ENCODE data around the gene MYO1F.

MYO1F gene

GRCh38 chr19:8489561-8490394, 87.5 kb downstream of the MYO1F start:
- DNase-seq = no peak

GRCh38 chr19:8488365-8488764, 88.9 kb downstream of the MYO1F start:
- no peak for DNase-seq

- DNase-seq = no peak
These were observed 89.9 kb downstream of the MYO1F start for GRCh38 chr19:8487137-8487851.

GRCh38 chr19:8486661-8487136, 90.5 kb downstream of the MYO1F start:
- DNase-seq = no peak

- no peak for DNase-seq
These were observed 91.5 kb downstream of the MYO1F start for GRCh38 chr19:8485561-8486371.

GRCh38 chr19:8484331-8484894, 92.8 kb downstream of the MYO1F start:
- no peak for DNase-seq

- DNase-seq = no peak
These were observed 94.1 kb downstream of the MYO1F start for GRCh38 chr19:8483165-8483564.

- DNase-seq = no peak
These were observed 94.5 kb downstream of the MYO1F start for GRCh38 chr19:8482696-8483095.

- no peak for DNase-seq
These were observed 95.6 kb downstream of the MYO1F start for GRCh38 chr19:8481616-8482015.

GRCh38 chr19:8481201-8481600, 96.0 kb downstream of the MYO1F start:
- no peak for DNase-seq

- DNase-seq = no peak
These were observed 98.6 kb downstream of the MYO1F start for GRCh38 chr19:8478598-8478997.

- DNase-seq = no peak
These were observed 99.4 kb downstream of the MYO1F start for GRCh38 chr19:8477889-8478288.

GRCh38 chr19:8476524-8476923, 100.7 kb downstream of the MYO1F start:
- DNase-seq = no peak

GRCh38 chr19:8475005-8475404, 102.2 kb downstream of the MYO1F start:
- no peak for DNase-seq

GRCh38 chr19:8473648-8474476, 103.4 kb downstream of the MYO1F start:
- no peak for DNase-seq

All from NCI-H1694 (cell line).